GM20000 (cell line): ENCODE data around the gene MYZAP.

Experiments used
- DNase-seq: peaks from one replicate; pipeline ENCODE4 v3.0.0; 2012; ENCODE audit warnings: low spot score
- TF ChIP-seq, protein P1 (sequence below): IDR thresholded peaks from 2 replicates; pipeline ENCODE4 v1.5.1; 2012; ENCODE audit warnings: mild to moderate bottlenecking, control low read depth; ENCODE audit errors: extremely low read depth, missing control alignments

The MYZAP gene

DNA sequence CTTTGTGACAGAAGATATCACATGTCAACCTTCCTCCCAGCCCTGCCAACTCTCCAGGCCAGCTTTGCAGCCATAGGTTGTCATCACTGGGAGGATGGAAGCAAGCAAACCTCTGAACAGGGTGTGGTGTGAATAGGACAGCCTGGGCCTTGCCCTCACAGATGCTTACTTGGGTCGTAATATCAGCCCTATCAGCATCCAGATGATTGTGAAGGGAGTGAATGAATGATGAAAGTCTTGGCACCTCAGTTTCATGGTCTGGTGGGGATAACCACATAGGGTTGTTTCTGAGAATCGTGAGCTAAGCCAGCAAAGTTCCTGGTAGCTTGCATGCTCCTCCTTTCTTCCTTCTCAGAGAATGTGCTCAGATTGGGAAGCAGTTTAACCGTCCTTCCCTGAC, 59.7 kb downstream of the MYZAP start:
- DNase-seq: no peak
- TF ChIP-seq, protein P1, sequence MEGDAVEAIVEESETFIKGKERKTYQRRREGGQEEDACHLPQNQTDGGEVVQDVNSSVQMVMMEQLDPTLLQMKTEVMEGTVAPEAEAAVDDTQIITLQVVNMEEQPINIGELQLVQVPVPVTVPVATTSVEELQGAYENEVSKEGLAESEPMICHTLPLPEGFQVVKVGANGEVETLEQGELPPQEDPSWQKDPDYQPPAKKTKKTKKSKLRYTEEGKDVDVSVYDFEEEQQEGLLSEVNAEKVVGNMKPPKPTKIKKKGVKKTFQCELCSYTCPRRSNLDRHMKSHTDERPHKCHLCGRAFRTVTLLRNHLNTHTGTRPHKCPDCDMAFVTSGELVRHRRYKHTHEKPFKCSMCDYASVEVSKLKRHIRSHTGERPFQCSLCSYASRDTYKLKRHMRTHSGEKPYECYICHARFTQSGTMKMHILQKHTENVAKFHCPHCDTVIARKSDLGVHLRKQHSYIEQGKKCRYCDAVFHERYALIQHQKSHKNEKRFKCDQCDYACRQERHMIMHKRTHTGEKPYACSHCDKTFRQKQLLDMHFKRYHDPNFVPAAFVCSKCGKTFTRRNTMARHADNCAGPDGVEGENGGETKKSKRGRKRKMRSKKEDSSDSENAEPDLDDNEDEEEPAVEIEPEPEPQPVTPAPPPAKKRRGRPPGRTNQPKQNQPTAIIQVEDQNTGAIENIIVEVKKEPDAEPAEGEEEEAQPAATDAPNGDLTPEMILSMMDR: no peak

DNA sequence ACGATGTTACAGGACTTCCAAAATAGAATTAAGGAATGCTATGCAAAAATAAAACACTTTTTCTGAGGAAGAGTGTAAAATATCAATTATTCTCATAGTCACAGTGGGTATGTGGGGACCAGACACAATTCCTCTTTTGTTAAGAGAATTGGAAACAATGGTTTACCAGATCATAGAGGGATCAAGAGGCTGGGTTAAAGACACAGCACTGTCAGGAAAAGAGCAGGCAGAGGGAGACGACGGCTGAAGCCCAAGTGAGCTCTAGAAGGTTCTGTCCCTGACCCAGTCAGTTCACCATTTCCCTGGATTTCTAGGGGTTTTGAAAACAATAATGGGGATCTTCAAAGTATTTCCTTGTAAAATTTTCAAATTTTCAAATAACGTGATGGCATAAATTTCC, 60.8 kb downstream of the MYZAP start:
- DNase-seq: no peak
- TF ChIP-seq, protein P1: no peak

DNA sequence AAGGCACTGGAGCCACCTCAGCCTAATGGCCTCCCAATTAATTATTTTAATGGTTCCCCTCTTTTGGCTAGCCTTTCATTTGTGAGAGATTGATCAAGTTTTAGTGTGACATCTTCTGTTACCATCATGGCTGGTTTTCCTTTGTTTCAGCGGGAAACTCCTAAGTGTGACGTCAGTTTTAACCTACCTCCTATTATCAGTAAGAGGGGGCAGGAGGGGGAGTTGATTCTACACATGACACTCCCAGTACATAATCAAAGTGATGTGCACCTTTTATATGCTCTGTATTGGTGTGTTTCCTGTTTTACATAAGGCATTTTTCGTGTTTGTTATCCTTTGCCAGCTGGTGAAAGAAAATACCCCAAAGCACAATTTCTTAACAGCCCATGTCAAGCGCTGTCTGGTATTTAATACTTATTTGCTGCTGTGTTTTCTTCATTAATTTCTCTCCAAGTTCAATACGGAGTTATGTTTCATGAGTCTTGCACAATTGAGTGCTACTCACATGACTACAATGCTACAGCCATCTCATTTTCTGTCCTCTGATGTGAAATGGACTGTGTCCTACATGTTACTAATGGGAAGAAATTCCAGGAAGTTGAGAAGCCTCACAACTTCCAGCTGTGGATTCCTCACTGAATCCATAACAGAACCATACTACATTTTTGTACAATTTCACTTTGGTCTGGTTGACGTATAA, 62.6 kb downstream of the MYZAP start:
- TF ChIP-seq, protein P1: no peak
- DNase-seq: no peak

DNA sequence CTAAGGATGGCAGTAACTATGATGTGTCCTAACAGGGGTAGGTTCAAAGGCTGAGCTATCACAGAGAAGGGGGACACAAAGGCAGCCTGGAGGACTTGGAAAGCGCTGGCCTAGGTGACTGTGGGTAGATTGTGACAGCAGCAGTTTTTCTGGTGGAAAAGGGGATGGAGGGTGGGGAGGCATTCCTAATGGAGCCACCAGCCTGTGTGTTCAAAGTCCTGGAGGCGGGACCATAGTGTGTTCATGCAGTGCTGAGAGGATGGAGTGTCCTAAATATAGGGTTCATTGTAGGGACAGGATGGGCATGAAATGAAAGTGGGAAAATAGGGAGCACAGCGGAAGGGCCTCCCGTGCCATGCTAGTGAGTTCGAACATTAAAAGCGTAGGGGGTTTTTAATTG, 63.3 kb downstream of the MYZAP start:
- DNase-seq: no peak
- TF ChIP-seq, protein P1: no peak

DNA sequence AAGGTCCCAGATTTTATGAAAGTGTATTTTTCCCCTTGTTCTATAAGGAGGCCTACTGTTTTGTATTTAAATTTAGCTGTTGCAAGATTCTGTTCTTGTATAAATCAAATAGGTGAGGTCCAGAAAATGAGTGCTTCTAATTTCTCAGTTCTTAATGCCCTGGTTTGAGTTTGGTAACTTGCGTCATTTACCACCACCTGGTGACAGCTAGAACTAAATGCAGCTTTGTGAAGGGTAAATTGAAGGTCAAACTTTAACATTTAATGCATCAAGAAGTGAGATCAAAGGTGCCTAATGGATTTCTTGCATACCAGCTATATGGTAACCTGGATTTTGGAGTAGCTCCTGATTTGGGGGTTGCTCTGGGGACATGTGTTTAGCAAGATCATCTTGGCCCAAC, 64.1 kb downstream of the MYZAP start:
- DNase-seq: no peak
- TF ChIP-seq, protein P1: no peak

DNA sequence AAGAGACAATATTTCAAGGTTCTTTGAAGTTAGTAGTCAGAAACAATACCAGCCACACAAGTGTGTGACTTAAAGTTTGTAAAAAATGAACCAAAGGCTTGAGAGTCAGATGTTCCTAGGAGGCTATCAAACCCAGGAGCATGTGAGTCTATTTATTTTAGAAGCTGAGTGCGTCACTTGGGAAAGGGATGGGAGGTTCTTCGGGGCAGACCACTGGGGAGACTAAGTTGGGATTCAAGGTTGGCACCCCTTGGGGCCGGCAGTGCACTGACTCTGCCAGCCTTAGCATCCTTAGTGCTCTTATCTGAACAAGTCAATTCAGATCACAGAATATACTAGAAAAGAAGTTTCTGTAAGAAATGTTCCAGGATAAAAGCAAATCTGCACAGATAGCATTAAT, 64.7 kb downstream of the MYZAP start:
- TF ChIP-seq, protein P1: no peak
- DNase-seq: no peak

DNA sequence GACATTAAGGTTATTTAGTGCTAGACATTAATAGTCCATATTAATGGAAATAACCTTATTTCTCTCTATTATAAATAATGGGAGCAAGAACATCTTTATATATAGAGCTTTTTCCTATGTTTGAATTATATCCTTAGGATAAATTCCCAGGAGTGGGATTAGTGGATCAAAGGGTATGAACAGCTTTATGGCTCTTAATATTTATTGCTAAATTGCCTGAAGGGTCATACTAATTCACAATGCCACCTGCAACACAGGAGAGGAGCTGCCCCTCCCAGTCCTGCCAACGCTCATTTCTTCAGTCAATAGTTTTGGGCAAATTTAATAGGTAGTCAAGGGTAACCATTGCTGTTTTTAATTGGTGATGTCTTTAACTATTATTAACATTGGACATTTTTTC, 65.9 kb downstream of the MYZAP start:
- no peak for DNase-seq
- TF ChIP-seq, protein P1: no peak
